Cerebellar nuclear complex (tissue), 1 donor: ENCODE data around the gene ATP1B1.
"Not testable (repeated sequence)": the region's sequence is repeated elsewhere in the genome, so short reads cannot be mapped to it uniquely, and the experiment has no call there.

Experiments
- DNase-seq, 2 experiments: peaks; one replicate each; lab custom pipeline; 2025; lab: John Stamatoyannopoulos, UW

The ATP1B1 gene

GRCh38 chr1:169117014-169117413 is 10.5 kb downstream of the ATP1B1 start:
- DNase-seq: no peak

- no peak for DNase-seq
Measured at GRCh38 chr1:169117599-169117998, 11.1 kb downstream of the ATP1B1 start.

- DNase-seq: no peak
Measured at GRCh38 chr1:169118227-169118626, 11.7 kb downstream of the ATP1B1 start.

DNA sequence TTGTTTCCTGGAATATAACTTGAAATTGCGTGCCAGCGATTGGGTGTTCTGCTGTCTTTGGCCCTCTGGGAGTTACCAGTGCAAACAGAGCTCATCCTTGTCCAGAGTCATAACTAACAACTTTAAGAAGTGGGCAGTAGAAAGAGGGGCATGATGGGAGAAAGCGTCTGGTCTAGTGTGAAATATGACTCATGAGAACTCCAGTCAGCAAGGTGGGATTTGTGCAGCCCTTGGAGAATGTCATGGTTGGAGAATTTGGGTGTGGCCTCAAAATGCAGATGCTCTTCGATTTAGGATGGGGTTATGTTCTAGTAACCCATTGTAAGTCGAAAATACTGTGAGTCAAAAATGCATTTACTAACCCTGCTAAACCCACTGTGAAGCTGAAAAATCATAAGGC is 12.9 kb downstream of the ATP1B1 start:
- no peak for DNase-seq

GRCh38 chr1:169120066-169120465 is 13.6 kb downstream of the ATP1B1 start:
- no peak for DNase-seq

- DNase-seq: no peak
Measured at GRCh38 chr1:169121146-169121923, 14.8 kb downstream of the ATP1B1 start.

DNA sequence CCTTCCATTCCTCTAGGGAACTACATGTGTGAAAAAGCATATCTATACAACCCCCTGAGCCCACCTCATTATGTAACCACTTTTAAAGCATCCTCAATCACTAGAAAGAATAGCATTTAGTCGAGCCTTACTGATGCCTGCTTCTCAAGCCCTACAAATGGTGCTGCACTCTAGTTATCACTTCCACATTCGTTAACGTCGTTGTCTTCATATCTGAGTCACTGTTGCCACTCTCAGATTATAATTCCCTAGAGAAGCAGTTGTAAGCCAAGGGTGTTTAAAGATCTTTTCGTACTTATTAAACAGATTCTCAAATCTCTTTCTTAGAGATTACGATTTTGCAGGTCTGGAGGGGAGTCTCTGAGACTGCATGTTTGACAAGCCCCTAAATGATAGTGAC is 16.5 kb downstream of the ATP1B1 start:
- no peak for DNase-seq

- no peak for DNase-seq
Measured at GRCh38 chr1:169124459-169124858, 18.0 kb downstream of the ATP1B1 start.

- not testable (repeated sequence) for DNase-seq
Measured at GRCh38 chr1:169125597-169125996, 19.1 kb downstream of the ATP1B1 start.

DNA sequence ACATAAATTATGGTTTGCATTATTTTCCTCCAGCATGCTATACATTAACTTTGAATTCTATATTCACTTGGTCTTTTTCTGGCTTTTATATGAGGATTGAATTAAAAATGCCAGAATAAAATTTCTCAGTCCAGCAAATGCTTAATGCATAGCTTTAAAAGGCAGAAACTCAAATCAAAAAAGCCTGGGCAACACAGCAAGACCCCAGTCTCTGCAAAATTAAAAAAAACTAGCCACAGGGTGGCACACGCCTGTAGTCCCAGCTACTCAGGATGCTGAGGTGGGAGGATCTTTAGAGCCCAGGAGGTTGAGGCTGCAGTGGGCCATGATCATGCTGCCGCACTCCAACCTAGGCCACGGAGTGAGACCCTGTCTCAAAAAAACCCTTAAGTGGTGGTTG is 19.8 kb downstream of the ATP1B1 start:
- DNase-seq: no peak

DNA sequence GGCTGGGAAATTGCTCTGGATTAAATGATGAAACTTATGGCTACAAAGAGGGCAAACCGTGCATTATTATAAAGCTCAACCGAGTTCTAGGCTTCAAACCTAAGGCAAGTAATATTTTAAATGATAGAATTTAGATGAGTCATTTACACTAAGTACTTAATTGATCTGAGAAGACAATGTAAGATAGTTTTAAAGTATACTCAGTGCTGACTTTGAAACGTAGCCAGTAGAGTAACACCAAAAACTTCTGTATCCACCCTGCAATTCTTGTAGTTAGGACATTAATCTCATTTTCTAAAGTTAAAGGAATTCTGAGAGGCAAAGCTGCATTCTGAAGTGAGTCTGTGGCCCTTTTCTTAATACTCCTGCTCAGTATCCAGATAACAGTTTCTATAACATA is 20.8 kb downstream of the ATP1B1 start:
- DNase-seq: no peak

GRCh38 chr1:169128562-169128961 is 22.1 kb downstream of the ATP1B1 start:
- no peak for DNase-seq

DNA sequence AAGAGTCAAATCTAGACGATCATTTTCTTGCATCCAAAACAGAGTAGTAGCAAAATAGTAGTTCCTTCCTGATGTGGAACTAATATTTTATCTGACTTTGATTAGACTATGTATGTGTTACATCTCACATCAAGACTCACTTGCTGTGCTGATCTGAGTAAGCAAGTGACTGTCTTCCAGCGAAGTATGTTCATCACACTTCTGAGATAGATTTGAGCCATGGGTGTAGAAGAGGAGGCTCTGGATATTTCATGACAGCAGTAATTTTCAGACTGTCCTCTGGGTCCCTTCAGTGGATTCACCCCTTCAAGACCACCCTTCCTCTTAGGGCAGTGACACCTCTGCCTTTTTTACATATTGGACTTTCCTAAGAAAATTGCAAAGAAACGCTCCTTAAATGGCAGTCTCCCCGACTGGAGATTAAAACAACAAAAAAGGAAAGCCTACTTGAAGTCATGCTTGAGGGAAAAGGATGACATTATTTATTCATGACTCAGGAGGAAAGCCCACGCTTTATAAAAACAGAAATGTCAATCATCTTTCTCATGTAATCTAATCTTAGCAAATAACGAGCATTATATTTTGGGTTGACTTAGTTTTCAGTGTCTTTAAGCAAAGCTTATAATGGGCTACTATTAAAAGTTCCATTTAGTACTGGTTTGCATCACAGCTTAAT is 22.8 kb downstream of the ATP1B1 start:
- DNase-seq: no peak

DNA sequence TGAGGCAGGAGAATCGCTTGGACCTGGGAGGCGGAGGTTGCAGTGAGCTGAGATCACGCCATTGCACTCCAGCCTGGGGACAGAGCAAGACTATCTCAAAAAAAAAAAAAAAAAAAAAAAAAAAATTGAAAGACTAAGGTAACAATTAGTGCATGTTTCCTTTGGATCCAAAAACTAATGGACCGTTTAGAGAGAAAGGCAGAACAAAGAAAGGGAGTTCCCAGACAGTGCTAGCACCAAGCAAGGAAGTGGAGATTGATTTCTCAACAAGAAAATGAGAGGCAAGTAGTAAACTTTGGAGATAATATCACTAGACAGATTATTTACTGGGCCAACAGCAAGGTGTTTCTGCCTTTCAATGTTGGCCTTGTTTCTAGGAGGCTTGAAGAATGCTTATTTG is 24.2 kb downstream of the ATP1B1 start:
- no peak for DNase-seq

DNA sequence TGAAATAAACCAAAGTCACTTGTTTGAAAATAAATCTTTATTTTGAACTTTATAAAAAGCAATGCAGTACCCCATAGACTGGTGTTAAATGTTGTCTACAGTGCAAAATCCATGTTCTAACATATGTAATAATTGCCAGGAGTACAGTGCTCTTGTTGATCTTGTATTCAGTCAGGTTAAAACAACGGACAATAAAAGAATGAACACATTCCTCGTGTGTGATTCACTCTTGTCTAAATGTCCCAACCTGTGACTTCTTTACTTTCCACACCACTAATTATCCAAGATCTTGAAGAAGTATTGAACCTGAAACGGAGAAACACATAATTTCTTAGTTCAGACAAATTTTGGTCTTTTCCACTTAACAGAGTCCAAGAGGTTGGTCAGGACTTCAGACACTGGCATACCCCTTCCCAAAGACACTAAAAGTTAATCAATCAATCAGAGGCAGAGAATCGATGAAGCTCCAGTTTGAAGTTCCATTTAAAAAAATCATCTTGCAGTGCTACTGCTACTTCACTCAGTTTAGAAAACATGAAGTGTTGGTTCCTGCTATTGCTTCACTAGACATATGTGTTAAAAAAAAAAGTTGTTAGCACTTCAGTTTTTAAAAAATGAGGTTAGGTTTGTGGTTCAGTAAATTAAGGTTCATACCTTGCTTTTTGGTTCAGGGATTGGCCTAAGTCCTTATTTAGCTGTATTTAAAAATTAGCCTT is 26.2 kb downstream of the ATP1B1 start:
- no peak for DNase-seq

DNA sequence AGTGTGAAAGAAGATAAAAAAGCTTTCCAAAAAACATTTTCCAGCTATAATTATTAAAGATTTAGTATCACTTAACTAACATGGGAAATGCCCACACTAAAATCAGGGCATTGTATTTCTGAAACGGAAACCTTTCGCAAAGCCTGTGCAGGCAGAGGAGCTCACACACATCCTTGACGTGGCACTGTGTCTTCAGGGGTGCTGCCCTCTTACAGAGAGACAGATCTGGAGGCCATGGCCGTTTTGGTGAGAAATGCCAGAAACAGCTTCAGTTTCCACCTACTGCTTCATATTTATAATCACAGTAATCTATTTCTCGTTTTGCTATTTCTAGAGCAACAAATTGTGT is 26.7 kb downstream of the ATP1B1 start:
- DNase-seq: no peak

DNA sequence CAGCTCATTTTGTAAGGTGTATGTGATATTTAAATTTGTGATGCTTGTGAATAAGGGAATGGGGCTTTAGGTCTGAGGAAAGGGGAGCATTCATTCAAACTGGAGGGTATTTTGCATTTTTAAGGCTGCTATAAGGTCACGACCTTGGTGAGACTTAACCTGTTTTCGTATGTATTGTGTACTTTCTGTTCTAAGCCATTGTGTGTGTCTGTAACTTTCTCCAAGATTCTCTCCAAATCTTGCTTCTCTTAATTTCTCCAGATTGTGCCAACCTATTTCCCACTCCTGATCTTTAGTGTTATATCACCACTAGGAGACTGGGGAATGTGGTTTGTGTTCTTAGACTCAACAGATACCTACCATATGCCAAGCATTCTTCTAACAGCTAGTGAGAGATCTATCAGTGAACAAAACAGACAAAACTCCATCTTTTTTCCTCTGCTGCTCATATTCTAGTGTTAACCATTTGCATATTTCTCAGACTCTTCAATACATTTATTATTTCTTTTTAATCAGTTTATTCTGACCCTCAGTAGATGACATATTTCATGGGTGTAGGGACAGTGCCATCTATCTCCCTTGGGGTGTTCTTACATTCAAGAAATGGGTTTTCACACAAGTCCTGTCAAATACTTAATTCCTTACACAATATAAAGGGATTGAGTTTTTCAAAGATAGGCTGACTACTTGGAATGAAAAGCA is 27.5 kb downstream of the ATP1B1 start:
- DNase-seq: no peak

GRCh38 chr1:169137357-169137756 is 30.9 kb downstream of the ATP1B1 start:
- no peak for DNase-seq

- no peak for DNase-seq
Measured at GRCh38 chr1:169138866-169139670, 32.6 kb downstream of the ATP1B1 start.

DNA sequence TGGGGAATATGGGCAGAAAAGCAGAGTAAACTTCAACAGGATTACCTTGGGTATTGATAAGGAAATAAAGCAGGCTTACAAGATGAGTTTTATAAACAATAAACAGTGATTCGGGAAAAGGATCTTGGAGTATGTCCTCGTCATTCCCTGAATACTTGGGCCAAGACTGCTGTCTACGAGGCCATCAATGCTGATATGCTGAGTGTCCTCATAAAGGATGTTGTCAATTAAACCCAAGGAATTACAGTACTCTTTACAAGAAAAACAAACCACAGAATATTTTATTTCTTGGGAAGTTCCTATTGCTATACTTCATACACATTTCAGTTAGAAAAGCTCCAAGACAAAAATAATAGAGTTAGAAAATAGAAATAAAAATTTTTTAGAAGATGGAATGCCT is 34.9 kb downstream of the ATP1B1 start:
- no peak for DNase-seq

DNA sequence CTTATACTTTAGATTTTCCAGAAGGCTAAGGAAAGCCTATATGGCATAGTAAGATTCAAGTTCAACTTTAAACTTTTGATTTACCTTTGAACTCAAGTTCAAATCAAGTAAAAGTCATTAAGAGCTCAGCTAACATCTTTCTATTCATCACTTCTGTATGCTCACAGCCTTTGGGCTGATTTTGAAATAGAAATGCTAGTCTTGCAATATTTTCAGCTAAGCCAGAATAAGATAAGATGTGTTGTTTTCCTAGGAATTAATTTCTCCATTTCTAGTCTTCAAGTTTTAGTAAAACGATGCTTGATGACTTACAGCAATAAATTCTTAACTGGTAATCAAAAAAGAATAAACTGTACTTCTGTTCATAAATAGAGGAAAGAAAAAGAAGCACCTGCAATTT is 35.6 kb downstream of the ATP1B1 start:
- DNase-seq: no peak

DNA sequence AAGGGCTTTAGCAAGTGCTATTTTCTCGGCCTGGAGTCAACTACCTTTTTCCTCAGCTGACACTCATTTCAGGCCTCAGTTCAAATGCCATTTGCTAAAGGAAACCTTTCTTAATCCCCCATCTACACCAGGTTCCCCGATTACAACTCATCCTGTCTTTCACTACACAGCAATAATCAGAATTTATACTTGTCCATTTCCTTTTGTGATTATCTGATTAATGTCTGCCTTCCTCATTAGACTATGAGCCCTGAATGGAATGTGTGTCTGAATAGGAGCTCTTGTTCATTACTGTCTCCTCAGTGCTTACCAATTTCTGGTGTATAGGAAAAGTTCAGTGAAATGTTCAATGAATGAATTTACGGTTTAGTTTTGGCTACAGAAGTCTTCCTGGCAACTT is 36.9 kb downstream of the ATP1B1 start:
- no peak for DNase-seq
